Activated T-helper 1 cell treated with anti-CD3 and anti-CD28 coated beads, Interleukin-12 subunit alpha, Interleukin-12 subunit beta, Interleukin-2, Interleukin-4 antibody, amounts not matched to agents 30 ng/mL and 10 ng/mL and 1 ng/mL, durations not matched to agents 14 hours and 24 hours and 36 hours (primary cell): Measurements from ENCODE around the gene PCDHA2. TPM values are rescaled to one million over a fixed set of nuclear protein-coding genes. Genes with fewer than 3 reads are reported as not detected.
"Not testable (repeated sequence)": the region's sequence is repeated elsewhere in the genome, so short reads cannot be mapped to it uniquely, and the experiment has no call there.

Experiments used
- DNase-seq: peaks from one replicate; pipeline ENCODE4 v3.0.0; 2021; ENCODE audit warnings: low spot score
- H3K27ac Mint-ChIP-seq: one replicate; pipeline ENCODE4 v1.8.0; 2021; ENCODE audit warnings: mild to moderate bottlenecking, mixed read lengths
- H3K27me3 Mint-ChIP-seq: one replicate; pipeline ENCODE4 v1.8.0; 2022; ENCODE audit warnings: mild to moderate bottlenecking, moderate library complexity, mixed read lengths; ENCODE audit not compliant: insufficient read depth
- H3K36me3 Mint-ChIP-seq: one replicate; pipeline ENCODE4 v1.8.0; 2021; ENCODE audit warnings: low read depth, mixed read lengths
- H3K4me1 Mint-ChIP-seq: one replicate; pipeline ENCODE4 v1.8.0; 2021; ENCODE audit warnings: low read depth, mixed read lengths
- H3K4me3 Mint-ChIP-seq: one replicate; pipeline ENCODE4 v1.8.0; 2021; ENCODE audit warnings: mild to moderate bottlenecking, moderate library complexity, mixed read lengths
- H3K9me3 Mint-ChIP-seq: one replicate; pipeline ENCODE4 v1.8.0; 2021; ENCODE audit warnings: mixed read lengths
- intact Hi-C: fragments of 100-400 bp; cut with micrococcal nuclease; formaldehyde crosslinking; loops from one replicate; pipeline ENCODE4 v1.15.1; 2024
- total RNA-seq: library from RNA; stranded (reverse); gene quantifications from 2 replicates; pipeline ENCODE4 v1.2.3, GENCODE V29; 2022

PCDHA2 gene
- not detected in 2 replicates for total RNA-seq

DNA sequence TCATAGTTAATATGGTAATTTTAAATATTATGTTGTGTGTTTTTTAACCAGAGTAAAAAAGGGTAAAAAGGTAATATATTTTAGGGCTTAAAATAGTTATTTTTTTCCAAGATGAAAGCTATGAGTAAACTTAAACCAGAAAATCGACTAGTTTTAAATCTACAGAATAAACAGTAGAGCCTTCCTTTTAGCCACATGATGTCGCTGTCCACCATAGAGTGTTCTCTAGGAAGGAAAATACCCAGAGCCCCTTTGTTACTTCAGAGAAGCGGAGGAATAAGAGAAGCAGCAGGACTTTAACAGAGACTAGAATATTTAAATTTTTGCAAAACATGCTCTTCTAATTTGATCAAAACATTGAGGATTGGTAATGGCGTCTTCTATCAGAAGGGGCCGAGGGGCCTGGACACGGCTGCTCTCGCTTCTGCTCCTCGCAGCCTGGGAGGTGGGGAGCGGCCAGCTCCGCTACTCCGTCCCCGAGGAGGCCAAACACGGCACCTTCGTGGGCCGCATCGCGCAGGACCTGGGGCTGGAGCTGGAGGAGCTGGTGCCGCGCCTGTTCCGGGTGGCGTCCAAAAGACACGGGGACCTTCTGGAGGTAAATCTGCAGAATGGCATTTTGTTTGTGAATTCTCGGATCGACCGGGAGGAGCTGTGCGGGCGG is at the start of gene PCDHA2:
Gene PCDHA2, plus strand, starts transcription at position 258 of the 664 bp plus-strand sequence.
- Mint-ChIP-seq H3K27ac (no peak within 1 kb of the TSS), H3K4me1 (no peaks in the 10 kb centered on the region), H3K4me3 (no peak within 1 kb of the TSS), H3K27me3 (no peaks in the 10 kb centered on the region), H3K36me3 (no peaks in the 10 kb centered on the region), H3K9me3 (peaks cover 28% of the 10 kb centered on the region)
- no peak for DNase-seq
- intact Hi-C loops, result loop anchor here (10.0 kb wide), 1 partner anchor 90 kb away; the partner anchor contains the start of gene PCDHA13

DNA sequence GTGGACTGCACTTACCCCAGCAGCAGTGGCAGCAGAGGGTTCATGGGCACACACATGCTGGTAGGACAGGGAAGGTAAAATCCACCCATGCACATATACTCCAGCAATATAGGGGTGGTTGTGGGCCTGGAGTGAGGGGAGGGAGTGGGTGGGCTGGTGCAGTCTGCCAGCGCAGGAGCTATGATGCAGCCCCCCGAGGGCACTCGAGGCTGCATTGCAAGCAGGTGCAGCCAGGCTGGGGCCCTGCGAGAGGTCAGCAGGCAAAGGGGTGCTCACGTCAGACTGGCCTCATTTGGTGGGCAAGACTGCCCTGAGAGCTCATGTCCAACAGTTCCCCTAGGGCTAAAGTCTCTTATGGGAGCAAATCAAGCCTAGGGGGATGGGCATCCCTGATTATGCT is 41.1 kb upstream of the PCDHA2 start:
- Mint-ChIP-seq H3K27me3 (no peaks in the 10 kb centered on the region), H3K4me3 (no peak overlapping the region), H3K4me1 (no peaks in the 10 kb centered on the region), H3K36me3 (no peaks in the 10 kb centered on the region), H3K9me3 (peaks cover 75% of the 10 kb centered on the region), H3K27ac (no peak overlapping the region)
- intact Hi-C loops, result no loop called here
- DNase-seq, result no peak

DNA sequence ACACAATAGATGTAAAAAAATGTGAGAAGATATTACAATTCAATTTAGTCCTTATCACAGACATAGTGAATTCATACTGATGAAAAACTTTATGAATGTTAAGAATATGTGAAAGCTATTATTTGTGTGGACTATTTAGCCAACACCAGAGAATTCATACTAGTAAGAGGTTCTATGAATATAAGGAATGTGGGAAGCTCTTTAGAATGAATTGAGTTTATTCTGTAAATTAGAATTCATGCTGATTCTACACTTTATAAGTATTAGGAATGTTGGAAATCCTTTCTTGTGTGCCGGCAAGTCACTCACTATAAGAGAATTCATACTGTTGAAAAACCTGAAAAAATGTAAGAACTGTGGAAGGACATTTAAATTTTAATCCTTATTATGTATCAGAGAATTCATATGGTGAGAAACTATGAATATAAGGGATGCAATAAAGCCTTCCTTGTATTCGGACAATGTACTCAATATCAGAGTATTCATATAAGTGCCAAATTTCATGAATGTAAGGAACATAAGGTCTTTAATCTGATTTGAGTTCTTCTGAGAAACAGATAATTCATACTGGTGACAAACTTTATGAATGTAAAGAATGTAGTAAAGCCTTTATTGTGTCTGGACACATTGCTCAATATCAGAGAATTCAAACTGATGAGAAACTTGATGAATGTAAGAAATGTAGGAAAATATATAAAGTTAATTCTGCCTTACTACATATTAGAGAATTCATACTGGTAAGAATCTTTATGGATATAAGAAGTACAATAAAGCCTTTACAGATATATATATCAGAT is 30.3 kb upstream of the PCDHA2 start:
- DNase-seq, result no peak
- peaks cover 71% of the 10 kb centered on the region for H3K9me3 Mint-ChIP-seq

DNA sequence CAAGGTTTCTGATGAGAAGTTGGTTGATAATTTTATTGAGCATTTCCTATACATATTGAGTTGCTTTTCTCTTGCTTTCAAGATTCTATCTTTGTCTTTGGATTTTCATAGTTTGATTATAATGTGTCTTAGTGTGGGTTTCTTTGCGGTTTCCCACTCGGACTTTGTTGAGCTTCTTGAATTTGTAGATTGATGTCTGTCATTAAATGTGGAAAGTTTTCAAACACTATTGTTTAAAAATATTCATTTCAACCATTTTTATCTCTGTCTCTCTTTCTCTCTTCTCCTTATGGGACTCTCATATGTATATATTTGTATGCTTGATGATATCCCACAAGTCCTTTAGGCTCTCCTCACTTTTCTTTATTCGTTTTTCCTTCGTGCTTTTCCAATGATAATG is 27.2 kb upstream of the PCDHA2 start:
- Mint-ChIP-seq H3K27me3 (no peaks in the 10 kb centered on the region), H3K27ac (no peak overlapping the region), H3K36me3 (peaks cover 1% of the 10 kb centered on the region), H3K4me3 (no peak overlapping the region), H3K9me3 (peaks cover 82% of the 10 kb centered on the region), H3K4me1 (no peaks in the 10 kb centered on the region)
- no peak for DNase-seq
- intact Hi-C loops, result no loop called here

More for the DNA sequence above, 30.3 kb upstream of the PCDHA2 start:
- Mint-ChIP-seq H3K27ac (no peak overlapping the region), H3K4me1 (no peaks in the 10 kb centered on the region), H3K27me3 (no peaks in the 10 kb centered on the region), H3K4me3 (no peak overlapping the region), H3K36me3 (no peaks in the 10 kb centered on the region)
- intact Hi-C loops, result no loop called here

DNA sequence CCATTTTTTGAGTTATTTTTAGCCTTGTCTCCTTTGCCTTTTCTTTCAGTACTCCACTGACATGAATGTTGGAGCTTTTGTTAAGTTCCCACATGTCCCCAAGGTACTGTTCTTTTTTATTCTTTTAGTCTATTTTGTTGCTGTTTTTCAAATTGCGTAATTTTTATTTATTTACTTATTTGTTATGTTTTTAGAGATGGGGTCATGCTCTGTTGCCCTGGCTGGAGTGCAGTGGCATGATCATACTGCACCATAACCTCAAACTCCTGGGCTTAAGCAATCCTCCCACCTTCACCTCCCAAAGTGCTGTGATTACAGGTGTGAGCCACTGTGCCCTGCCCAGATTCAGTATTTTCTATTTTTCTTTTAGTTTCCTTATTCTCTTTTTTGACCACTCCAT is 14.1 kb upstream of the PCDHA2 start:
- no peaks in the 10 kb centered on the region for H3K4me1 Mint-ChIP-seq
- no peak overlapping the region for H3K4me3 Mint-ChIP-seq
- H3K27me3 Mint-ChIP-seq, result no peaks in the 10 kb centered on the region
- intact Hi-C loops, result no loop called here
- no peaks in the 10 kb centered on the region for H3K36me3 Mint-ChIP-seq
- DNase-seq, result no peak
- H3K27ac Mint-ChIP-seq, result no peak overlapping the region
- H3K9me3 Mint-ChIP-seq, result peaks cover 79% of the 10 kb centered on the region

DNA sequence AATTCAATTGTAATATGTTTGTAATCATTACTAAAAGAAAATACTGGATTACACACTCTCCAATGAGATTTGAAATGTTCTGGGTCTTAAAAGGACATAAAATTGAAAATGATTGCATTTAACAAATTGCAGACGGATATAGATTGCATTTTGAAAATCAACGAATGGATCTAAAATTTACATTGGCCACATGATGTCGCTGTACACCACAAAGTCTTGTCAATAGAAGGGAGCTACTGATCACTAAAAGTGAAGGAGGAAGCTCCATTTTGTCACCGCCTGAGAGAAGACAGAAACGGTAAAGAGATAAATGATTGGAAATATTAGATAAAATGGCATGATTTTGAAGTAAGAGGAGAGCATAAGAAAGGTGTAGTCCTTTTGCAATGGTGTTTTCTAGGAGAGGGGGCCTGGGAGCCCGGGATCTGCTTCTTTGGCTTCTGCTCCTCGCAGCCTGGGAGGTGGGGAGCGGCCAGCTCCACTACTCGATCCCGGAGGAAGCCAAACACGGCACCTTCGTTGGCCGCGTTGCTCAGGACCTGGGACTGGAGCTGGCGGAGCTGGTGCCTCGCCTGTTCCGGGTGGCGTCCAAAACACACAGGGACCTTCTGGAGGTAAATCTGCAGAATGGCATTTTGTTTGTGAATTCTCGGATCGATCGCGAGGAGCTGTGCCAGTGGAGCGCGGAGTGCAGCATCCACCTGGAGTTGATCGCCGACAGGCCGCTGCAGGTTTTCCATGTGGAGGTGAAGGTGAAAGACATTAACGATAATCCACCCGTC is 8.6 kb upstream of the PCDHA2 start, which contains the start of gene PCDHA1:
Gene PCDHA1, plus strand, starts transcription at position 236 of the 782 bp plus-strand sequence.
- Mint-ChIP-seq H3K36me3 (no peaks in the 10 kb centered on the region), H3K4me3 (no peak within 1 kb of the TSS), H3K27ac (no peak within 1 kb of the TSS), H3K27me3 (no peaks in the 10 kb centered on the region), H3K9me3 (peaks cover 49% of the 10 kb centered on the region), H3K4me1 (no peaks in the 10 kb centered on the region)
- DNase-seq, result no peak
- intact Hi-C loops, result no loop called here

DNA sequence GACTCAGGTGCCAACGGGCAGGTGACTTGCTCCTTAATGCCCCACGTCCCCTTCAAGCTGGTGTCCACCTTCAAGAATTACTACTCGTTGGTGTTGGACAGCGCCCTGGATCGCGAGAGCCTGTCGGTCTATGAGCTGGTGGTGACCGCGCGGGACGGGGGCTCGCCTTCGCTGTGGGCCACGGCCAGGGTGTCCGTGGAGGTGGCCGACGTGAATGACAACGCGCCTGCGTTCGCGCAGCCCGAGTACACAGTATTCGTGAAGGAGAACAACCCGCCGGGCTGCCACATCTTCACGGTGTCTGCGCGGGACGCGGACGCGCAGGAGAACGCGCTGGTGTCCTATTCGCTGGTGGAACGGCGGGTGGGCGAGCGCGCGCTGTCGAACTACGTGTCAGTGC is 7.2 kb upstream of the PCDHA2 start:
- H3K4me1 Mint-ChIP-seq, H3K36me3 Mint-ChIP-seq, H3K27ac Mint-ChIP-seq, intact Hi-C loops, DNase-seq, H3K4me3 Mint-ChIP-seq, H3K27me3 Mint-ChIP-seq: not testable (repeated sequence)
- H3K9me3 Mint-ChIP-seq, result peaks cover 42% of the 10 kb centered on the region

DNA sequence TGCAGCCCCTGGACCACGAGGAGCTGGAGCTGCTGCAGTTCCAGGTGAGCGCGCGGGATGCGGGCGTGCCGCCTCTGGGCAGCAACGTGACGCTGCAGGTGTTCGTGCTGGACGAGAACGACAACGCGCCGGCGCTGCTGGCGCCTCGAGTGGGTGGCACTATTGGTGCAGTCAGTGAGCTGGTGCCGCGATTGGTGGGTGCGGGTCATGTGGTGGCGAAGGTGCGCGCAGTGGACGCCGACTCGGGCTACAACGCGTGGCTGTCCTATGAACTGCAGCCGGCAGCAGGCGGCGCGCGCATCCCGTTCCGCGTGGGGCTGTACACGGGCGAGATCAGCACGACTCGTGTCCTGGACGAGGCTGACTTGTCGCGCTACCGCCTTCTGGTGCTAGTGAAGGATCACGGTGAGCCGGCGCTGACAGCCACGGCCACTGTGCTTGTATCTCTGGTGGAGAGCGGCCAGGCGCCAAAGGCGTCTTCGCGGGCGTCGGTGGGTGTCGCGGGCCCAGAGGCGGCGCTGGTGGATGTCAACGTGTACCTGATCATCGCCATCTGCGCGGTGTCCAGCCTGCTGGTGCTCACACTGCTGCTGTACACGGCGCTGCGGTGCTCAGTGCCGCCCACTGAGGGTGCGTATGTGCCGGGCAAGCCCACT is 6.7 kb upstream of the PCDHA2 start:
- H3K4me3 Mint-ChIP-seq, H3K27me3 Mint-ChIP-seq, H3K36me3 Mint-ChIP-seq, H3K27ac Mint-ChIP-seq, intact Hi-C loops, H3K4me1 Mint-ChIP-seq, DNase-seq: not testable (repeated sequence)
- H3K9me3 Mint-ChIP-seq, result peaks cover 36% of the 10 kb centered on the region

DNA sequence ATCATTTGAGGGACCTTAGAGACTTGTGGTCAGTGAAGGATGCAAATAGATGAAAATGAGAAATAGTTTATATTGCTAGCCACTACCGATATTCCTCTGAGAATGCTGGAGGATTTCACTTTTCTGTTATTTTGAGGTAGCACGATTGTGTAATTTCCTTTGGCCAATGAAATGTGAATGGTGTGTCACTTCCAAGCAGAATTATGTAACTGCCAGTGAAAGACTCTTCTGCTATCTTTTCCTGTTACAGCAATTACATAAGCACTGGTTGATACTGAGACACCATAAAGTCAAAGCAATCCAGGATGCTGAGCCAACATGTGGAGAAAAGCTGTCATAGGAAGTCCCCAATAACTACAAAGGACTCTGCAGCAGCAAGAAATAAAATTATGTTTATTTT is 3.6 kb upstream of the PCDHA2 start:
- DNase-seq, result no peak
- Mint-ChIP-seq H3K4me3 (no peak overlapping the region), H3K36me3 (no peaks in the 10 kb centered on the region), H3K27ac (no peak overlapping the region), H3K4me1 (no peaks in the 10 kb centered on the region), H3K27me3 (no peaks in the 10 kb centered on the region), H3K9me3 (peaks cover 37% of the 10 kb centered on the region)
- intact Hi-C loops, result loop anchor here (10.0 kb wide), 1 partner anchor 94 kb away; the partner anchor contains the start of gene PCDHA13

DNA sequence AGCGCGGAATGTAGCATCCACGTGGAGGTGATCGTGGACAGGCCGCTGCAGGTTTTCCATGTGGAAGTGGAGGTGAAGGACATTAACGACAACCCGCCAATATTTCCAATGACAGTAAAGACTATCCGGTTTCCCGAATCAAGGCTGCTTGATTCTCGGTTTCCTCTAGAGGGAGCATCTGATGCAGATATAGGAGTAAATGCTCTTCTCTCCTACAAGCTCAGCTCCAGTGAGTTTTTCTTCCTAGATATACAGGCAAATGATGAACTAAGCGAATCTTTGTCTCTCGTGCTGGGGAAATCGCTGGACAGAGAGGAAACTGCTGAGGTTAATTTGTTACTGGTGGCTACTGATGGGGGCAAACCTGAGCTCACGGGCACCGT is 598 bp downstream of the PCDHA2 start:
- Mint-ChIP-seq H3K36me3 (no peaks in the 10 kb centered on the region), H3K9me3 (peaks cover 31% of the 10 kb centered on the region), H3K27me3 (no peaks in the 10 kb centered on the region), H3K4me3 (no peak overlapping the region), H3K27ac (no peak overlapping the region), H3K4me1 (no peaks in the 10 kb centered on the region)
- DNase-seq, result no peak
- intact Hi-C loops, result loop anchor here (10.0 kb wide), 1 partner anchor 90 kb away; the partner anchor contains the start of gene PCDHA13

DNA sequence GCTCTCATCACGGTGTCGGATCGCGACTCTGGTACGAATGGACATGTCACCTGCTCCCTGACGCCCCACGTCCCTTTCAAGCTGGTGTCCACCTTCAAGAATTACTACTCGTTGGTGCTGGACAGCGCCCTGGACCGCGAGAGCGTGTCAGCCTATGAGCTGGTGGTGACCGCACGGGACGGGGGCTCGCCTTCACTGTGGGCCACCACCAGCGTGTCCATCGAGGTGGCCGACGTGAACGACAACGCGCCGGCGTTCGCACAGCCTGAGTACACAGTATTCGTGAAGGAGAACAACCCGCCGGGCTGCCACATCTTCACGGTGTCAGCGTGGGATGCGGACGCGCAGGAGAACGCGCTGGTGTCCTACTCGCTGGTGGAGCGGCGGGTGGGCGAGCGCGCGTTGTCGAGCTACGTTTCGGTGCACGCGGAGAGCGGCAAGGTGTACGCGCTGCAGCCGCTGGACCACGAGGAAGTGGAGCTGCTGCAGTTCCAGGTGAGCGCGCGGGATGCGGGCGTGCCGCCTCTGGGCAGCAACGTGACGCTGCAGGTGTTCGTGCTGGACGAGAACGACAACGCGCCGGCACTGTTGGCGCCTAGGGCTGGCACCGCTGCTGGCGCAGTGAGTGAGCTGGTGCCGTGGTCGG is 1.5 kb downstream of the PCDHA2 start:
- intact Hi-C loops, result loop anchor here (10.0 kb wide), 1 partner anchor 89 kb away; the partner anchor contains the start of gene PCDHA13
- not testable (repeated sequence) for H3K4me3 Mint-ChIP-seq, H3K4me1 Mint-ChIP-seq, DNase-seq, H3K27ac Mint-ChIP-seq, H3K27me3 Mint-ChIP-seq, H3K36me3 Mint-ChIP-seq
- H3K9me3 Mint-ChIP-seq, result peaks cover 34% of the 10 kb centered on the region

DNA sequence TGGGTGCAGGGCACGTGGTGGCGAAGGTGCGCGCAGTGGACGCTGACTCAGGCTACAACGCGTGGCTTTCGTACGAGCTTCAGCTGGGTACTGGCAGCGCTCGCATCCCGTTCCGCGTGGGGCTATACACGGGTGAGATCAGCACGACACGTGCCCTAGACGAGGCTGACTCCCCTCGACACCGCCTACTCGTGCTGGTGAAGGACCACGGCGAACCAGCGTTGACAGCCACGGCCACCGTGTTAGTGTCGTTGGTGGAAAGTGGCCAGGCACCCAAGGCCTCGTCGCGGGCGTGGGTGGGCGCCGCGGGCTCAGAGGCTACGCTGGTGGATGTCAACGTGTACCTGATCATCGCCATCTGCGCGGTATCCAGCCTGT is 2.1 kb downstream of the PCDHA2 start:
- H3K9me3 Mint-ChIP-seq, result peaks cover 32% of the 10 kb centered on the region
- no peaks in the 10 kb centered on the region for H3K27me3 Mint-ChIP-seq
- intact Hi-C loops, result loop anchor here (10.0 kb wide), 1 partner anchor 88 kb away; the partner anchor contains the start of gene PCDHA13
- H3K27ac Mint-ChIP-seq, result no peak overlapping the region
- no peaks in the 10 kb centered on the region for H3K4me1 Mint-ChIP-seq
- DNase-seq, result no peak
- no peaks in the 10 kb centered on the region for H3K36me3 Mint-ChIP-seq
- no peak overlapping the region for H3K4me3 Mint-ChIP-seq
